GM18868 (cell line): ENCODE results near the gene MMP24.
"Not testable (repeated sequence)": the region's sequence is repeated elsewhere in the genome, so short reads cannot be mapped to it uniquely, and the experiment has no call there.

Experiments
- ATAC-seq: cut with Tn5 transposase; IDR thresholded peaks from one replicate; pipeline ENCODE4 v1.9.1; 2021; ENCODE audit warnings: mild to moderate bottlenecking, moderate library complexity; ENCODE audit not compliant: unreplicated experiment

The MMP24 gene

GRCh38 chr20:35305682-35306556 lies 79.4 kb downstream of the MMP24 start:
- no peak for ATAC-seq

DNA sequence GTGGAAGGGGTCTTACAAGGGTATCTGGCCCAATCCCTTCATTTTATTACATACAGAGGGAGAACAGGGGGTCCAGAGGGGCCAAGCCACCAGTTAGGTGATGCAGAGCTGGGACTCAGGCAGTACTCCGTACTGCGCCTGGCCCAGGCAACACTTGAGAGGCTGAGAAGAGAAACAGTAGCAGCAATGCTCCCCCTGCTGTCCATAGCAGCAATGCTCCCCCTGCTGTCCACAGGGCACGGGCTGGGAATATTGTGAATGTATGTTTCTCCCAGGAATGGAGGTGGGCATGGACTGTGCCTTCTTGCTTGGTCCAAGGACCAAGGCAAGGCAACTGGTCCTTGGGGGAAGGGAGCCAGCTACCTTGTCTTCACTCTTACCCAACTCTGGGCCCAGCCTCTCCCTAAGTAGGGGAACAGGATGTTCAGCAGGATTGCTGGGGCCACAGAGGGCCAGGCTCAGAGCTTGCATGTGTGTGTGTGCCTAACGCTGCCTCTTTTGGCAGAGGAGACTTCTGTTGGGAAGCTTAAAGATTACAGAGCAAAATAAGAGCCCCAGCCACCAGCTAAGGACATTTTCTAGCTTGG lies 80.5 kb downstream of the MMP24 start:
- ATAC-seq: no peak

- no peak for ATAC-seq
These were observed 81.5 kb downstream of the MMP24 start for GRCh38 chr20:35307666-35308653.

DNA sequence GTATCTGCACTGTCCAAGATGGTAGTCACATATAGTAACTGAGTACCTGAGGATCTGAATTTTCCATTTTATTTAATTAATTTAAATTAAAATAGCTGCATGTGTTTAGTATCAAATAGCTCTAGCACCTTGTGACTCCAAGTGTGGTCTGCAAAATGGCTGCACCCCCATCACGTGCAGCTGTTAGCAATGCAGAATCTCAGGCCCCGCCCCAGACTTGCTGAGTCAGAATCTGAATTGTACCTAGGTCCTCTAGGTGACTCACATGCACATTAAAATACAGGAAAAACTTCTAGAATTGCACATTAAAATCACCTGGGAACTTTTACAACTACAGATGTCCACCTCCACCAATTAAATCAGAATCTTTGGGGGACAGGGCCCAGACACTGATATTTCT lies 84.9 kb downstream of the MMP24 start:
- ATAC-seq: no peak

- no peak for ATAC-seq
These were observed 85.3 kb downstream of the MMP24 start for GRCh38 chr20:35311822-35312221.

- ATAC-seq: no peak
These were observed 85.8 kb downstream of the MMP24 start for GRCh38 chr20:35312318-35312717.

- ATAC-seq: no peak
These were observed 88.5 kb downstream of the MMP24 start for GRCh38 chr20:35314816-35315631.

GRCh38 chr20:35315632-35316020 lies 89.1 kb downstream of the MMP24 start:
- ATAC-seq: not testable (repeated sequence)

DNA sequence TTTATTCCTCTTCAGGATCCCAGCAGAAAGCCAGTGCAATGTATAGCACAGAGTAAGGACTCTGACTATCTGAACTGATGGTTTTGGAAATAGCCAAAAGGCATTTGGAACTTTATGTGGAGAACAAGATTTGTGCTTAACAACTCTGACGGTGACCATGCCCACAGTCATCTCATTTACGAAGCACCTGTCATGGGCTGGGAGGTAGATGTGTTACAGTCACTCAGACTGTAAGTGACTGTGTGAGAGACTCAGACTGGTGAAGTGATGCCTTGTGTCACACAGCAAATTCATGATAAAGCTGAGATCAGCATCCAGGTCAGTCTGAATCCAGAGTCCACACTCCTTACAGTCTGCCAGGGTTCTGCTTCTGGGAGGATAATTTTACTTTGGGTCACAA lies 89.6 kb downstream of the MMP24 start:
- ATAC-seq: no peak

- no peak for ATAC-seq
These were observed 91.1 kb downstream of the MMP24 start for GRCh38 chr20:35317416-35318210.

- ATAC-seq: no peak
These were observed 92.1 kb downstream of the MMP24 start for GRCh38 chr20:35318502-35319157.

DNA sequence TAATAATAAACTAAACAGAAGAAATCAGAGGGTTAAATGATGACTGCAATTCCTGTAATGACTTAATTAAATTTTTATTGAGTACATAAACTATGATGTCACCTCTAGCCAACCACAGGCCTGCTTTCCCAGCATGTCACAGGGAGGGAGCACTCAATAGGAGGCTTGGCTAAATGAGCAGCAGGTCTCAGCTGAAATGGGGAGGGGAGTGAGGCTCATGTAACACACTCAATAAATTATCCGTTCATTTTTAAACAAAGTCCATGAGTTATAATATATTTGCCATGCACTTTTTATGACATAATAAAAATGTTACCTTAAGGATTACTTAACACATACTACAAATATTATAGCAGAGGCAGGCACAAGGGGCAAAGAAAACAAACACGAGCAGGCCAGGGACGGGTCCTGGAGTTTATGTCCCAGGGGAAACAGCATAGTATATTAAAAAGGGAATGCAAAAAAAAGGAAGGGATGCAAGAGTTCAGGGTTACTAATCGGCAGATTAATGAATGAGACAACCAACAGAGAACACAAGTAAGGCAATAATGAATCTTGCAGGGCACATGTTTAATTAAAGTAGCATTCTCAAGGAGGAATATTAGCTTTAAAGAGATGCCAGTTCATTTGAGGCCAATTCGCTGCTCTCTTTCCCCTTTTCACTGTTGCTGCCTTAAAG lies 92.8 kb downstream of the MMP24 start:
- no peak for ATAC-seq

- ATAC-seq: no peak
These were observed 93.3 kb downstream of the MMP24 start for GRCh38 chr20:35319871-35320197.

- ATAC-seq: no peak
These were observed 94.1 kb downstream of the MMP24 start for GRCh38 chr20:35320396-35321126.

- no peak for ATAC-seq
These were observed 98.9 kb downstream of the MMP24 start for GRCh38 chr20:35325401-35325800.

GRCh38 chr20:35326021-35326739 lies 99.7 kb downstream of the MMP24 start:
- no peak for ATAC-seq
